OCI-LY3 (cell line): Measurements from ENCODE around the gene PIK3C2G.
"Not testable (repeated sequence)": the region's sequence is repeated elsewhere in the genome, so short reads cannot be mapped to it uniquely, and the experiment has no call there.

Experiments
- H2AFZ ChIP-seq: fragments of 200-600, 300-600 bp; shearing (Covaris generic); 2 replicates; pipeline ENCODE4 v1.6.0; 2014; ENCODE audit warnings: antibody characterized with exemption, low read depth, low read length
- H3K27ac ChIP-seq: fragments of 200-600, 300-600 bp; sonication (generic); 2 replicates; pipeline ENCODE4 v1.5.1; 2014; ENCODE audit warnings: mild to moderate bottlenecking, low read length, moderate library complexity, mixed read lengths
- H3K27me3 ChIP-seq: fragments of 200-600, 300-600 bp; sonication (generic); 2 replicates; pipeline ENCODE4 v1.6.1; 2014; ENCODE audit warnings: low read depth, low read length, mixed read lengths
- H3K36me3 ChIP-seq: fragments of 200-600, 300-600 bp; sonication (generic); replicated peaks from 2 replicates; pipeline ENCODE3; 2014; ENCODE audit warnings: low read depth, low read length, mixed read lengths
- H3K4me1 ChIP-seq: fragments of 300-600, 200-600 bp; sonication (generic); 2 replicates; pipeline ENCODE4 v1.6.1; 2014; ENCODE audit warnings: low read length, mixed read lengths
- H3K4me2 ChIP-seq: fragments of 200-600, 300-600 bp; sonication (generic); 2 replicates; pipeline ENCODE4 v1.6.1; 2014; ENCODE audit warnings: low read length, mixed read lengths
- H3K4me3 ChIP-seq: fragments of 300-600, 200-600 bp; sonication (generic); 2 replicates; pipeline ENCODE4 v1.5.1; 2014; ENCODE audit warnings: antibody characterized with exemption, mild to moderate bottlenecking, low read length, moderate library complexity
- H3K79me2 ChIP-seq: fragments of 300-600, 200-600 bp; shearing (Covaris generic); 2 replicates; pipeline ENCODE4 v1.6.1; 2014; ENCODE audit warnings: mild to moderate bottlenecking, low read length, mixed read lengths
- H3K9ac ChIP-seq: fragments of 300-600, 200-600 bp; shearing (Covaris generic); 2 replicates; pipeline ENCODE4 v1.6.0; 2014; ENCODE audit warnings: mild to moderate bottlenecking, low read length, moderate library complexity
- H3K9me3 ChIP-seq: fragments of 200-600, 300-600 bp; shearing (Covaris generic); 2 replicates; pipeline ENCODE4 v1.6.1; 2014; ENCODE audit warnings: low read length, mixed read lengths; ENCODE audit not compliant: insufficient read depth
- H4K20me1 ChIP-seq: fragments of 200-600, 300-600 bp; sonication (generic); 2 replicates; pipeline ENCODE4 v1.6.1; 2016; ENCODE audit warnings: low read length, mixed read lengths; ENCODE audit not compliant: insufficient read depth
- EZH2phosphoT487 ChIP-seq: fragments of 200-600 bp; shearing (Covaris generic); IDR thresholded peaks from 2 replicates; pipeline ENCODE4 v1.6.1; 2018; ENCODE audit warnings: antibody characterized with exemption, mixed run types, low read depth
- TF ChIP-seq, protein P1 (sequence below): fragments of 200-600, 300-600 bp; sonication (generic); IDR thresholded peaks from 2 replicates; pipeline ENCODE4 v1.5.1; 2014; ENCODE audit warnings: antibody characterized with exemption, low read length, low read depth

PIK3C2G gene

DNA sequence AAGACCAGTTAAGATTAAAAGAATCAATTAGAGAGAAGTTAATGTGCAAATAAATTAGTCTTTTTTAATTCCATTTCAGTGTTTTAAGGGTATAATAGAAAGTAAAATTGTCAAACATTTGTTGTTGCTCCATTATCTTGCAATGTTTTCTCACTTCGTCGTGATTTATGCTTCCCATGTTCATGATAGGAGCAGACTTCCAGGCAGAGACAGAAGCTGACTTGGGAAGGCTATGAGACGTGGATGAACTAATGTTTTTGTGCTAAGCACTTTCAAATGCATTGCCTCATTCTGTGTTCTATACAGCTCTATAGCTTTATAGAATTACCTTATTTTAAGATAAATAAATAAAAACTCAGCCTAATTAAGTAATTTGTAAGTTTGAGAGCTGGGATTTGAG lies 226.2 kb downstream of the PIK3C2G start:
- Histone ChIP-seq H3K4me1 (no peaks in the 10 kb centered on the region), H3K9ac (no peak overlapping the region), H2AFZ (no peak overlapping the region), H3K4me3 (no peak overlapping the region), H3K27ac (no peak overlapping the region), H3K36me3 (no peaks in the 10 kb centered on the region), H3K27me3 (no peaks in the 10 kb centered on the region), H4K20me1 (no peaks in the 10 kb centered on the region), H3K9me3 (no peaks in the 10 kb centered on the region), H3K79me2 (no peaks in the 10 kb centered on the region), H3K4me2 (no peak overlapping the region)
- no peak for TF ChIP-seq EZH2phosphoT487
- TF ChIP-seq, protein P1, sequence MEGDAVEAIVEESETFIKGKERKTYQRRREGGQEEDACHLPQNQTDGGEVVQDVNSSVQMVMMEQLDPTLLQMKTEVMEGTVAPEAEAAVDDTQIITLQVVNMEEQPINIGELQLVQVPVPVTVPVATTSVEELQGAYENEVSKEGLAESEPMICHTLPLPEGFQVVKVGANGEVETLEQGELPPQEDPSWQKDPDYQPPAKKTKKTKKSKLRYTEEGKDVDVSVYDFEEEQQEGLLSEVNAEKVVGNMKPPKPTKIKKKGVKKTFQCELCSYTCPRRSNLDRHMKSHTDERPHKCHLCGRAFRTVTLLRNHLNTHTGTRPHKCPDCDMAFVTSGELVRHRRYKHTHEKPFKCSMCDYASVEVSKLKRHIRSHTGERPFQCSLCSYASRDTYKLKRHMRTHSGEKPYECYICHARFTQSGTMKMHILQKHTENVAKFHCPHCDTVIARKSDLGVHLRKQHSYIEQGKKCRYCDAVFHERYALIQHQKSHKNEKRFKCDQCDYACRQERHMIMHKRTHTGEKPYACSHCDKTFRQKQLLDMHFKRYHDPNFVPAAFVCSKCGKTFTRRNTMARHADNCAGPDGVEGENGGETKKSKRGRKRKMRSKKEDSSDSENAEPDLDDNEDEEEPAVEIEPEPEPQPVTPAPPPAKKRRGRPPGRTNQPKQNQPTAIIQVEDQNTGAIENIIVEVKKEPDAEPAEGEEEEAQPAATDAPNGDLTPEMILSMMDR = no peak

DNA sequence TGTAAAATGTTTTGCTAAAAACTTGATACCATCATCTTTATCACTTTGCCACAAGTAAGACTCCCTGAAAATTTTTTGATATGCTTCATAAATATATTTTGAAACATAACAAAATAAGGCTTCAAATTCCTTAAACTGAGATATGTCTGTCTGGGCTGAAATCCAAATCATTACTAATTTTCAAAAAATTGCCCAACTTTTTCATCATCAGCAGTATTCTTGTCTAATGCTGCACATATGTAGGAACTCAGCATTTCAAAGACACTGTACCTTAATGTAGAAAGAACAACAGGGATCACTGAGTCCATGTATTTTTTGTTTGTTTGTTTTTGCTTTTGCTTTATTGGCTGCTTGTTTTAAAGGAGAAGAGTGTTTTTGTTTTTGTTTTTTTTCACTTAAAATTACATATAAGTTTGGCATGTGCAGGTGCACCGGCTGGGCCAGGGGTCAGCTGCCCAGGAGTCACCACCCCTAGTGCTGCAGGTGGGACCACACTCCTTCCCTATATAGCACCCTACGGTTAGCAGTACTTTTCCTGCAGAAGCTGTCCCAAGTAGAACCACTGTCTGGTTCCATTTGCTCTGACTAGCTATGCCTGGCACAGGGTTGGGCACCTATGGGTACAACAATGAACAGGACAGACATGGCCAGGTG lies 231.2 kb downstream of the PIK3C2G start:
- H3K9me3 ChIP-seq = no peaks in the 10 kb centered on the region
- no peak overlapping the region for H3K9ac ChIP-seq
- no peaks in the 10 kb centered on the region for H3K36me3 ChIP-seq
- no peaks in the 10 kb centered on the region for H4K20me1 ChIP-seq
- H2AFZ ChIP-seq = no peak overlapping the region
- H3K27me3 ChIP-seq = no peaks in the 10 kb centered on the region
- H3K27ac ChIP-seq = no peak overlapping the region
- no peaks in the 10 kb centered on the region for H3K79me2 ChIP-seq
- H3K4me2 ChIP-seq = no peak overlapping the region
- no peaks in the 10 kb centered on the region for H3K4me1 ChIP-seq
- no peak overlapping the region for H3K4me3 ChIP-seq
- no peak for TF ChIP-seq EZH2phosphoT487
- TF ChIP-seq, protein P1 = no peak

DNA sequence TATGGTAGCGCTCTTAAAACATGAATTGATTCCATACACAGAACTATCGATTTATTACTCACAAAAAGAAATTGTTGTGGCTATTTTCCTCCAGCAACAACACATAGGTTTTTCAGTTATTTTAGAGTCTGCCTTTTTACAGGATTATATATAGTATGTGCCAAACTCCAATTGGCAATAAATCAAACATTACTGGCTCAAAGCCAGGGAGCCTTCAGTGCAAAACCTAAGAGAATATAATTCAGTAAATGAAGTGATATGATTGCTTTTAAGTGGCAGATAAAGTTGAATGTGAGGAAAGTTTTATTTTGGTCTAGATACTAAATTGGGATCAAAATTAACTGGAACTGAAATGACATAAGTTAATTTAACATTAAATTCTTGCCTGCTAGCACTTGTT lies 234.8 kb downstream of the PIK3C2G start:
- Histone ChIP-seq H3K4me1 (no peaks in the 10 kb centered on the region), H3K9me3 (no peaks in the 10 kb centered on the region), H4K20me1 (no peaks in the 10 kb centered on the region), H3K36me3 (no peaks in the 10 kb centered on the region), H3K9ac (no peak overlapping the region), H2AFZ (no peak overlapping the region), H3K27ac (no peak overlapping the region), H3K79me2 (no peaks in the 10 kb centered on the region), H3K4me3 (no peak overlapping the region), H3K27me3 (no peaks in the 10 kb centered on the region), H3K4me2 (no peak overlapping the region)
- TF ChIP-seq, protein P1 = no peak
- TF ChIP-seq EZH2phosphoT487 = no peak

DNA sequence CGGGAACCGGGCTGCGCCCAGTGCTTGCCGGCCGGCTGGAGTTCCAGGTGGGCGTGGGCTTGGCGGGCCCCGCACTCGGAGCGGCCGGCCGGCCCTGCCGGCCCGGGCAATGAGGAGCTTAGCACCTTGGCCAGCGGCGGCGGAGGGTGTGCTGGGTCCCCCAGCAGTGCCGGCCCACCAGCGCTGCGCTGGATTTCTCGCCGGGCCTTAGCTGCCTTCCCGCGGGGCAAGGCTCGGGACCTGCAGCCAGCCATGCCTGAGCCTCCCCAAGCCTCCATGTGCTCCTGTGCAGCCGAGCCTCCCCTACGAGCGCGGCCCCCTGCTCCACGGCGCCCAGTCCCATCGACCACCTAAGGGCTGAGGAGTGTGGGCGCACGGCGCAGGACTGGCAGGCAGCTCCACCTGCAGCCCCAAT lies 238.8 kb downstream of the PIK3C2G start:
- not testable (repeated sequence) for H3K27me3 ChIP-seq, H3K9me3 ChIP-seq, H3K27ac ChIP-seq, H3K4me3 ChIP-seq, H2AFZ ChIP-seq, H3K36me3 ChIP-seq, H3K4me1 ChIP-seq, H3K4me2 ChIP-seq, H3K9ac ChIP-seq, H4K20me1 ChIP-seq, H3K79me2 ChIP-seq

DNA sequence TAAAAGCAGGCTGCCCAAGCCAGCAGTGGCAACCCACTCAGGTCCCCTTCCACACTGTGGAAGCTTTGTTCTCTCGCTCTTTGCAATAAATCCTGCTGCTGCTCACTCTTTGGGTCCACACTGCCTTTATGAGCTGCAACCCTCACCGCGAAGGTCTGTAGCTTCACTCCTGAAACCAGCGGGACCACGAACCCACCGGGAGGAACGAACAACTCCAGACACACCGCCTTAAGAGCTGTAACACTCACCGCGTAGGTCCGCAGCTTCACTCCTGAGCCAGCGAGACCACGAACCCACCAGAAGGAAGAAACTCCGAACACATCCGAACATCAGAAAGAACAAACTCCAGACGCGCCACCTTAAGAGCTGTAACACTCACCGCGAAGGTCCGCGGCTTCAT lies 239.4 kb downstream of the PIK3C2G start:
- not testable (repeated sequence) for H3K79me2 ChIP-seq, H3K27me3 ChIP-seq, H3K4me1 ChIP-seq, H3K4me2 ChIP-seq, H3K27ac ChIP-seq, H4K20me1 ChIP-seq, H3K36me3 ChIP-seq, H3K9me3 ChIP-seq, H2AFZ ChIP-seq, H3K4me3 ChIP-seq, H3K9ac ChIP-seq
